GM18517 (cell line): ENCODE measurements around the gene TSPAN2.

ENCODE experiments used
- ATAC-seq: cut with Tn5 transposase; IDR thresholded peaks from one replicate; pipeline ENCODE4 v1.9.1; 2021; ENCODE audit warnings: mild to moderate bottlenecking, moderate library complexity; ENCODE audit not compliant: unreplicated experiment

Gene TSPAN2

DNA sequence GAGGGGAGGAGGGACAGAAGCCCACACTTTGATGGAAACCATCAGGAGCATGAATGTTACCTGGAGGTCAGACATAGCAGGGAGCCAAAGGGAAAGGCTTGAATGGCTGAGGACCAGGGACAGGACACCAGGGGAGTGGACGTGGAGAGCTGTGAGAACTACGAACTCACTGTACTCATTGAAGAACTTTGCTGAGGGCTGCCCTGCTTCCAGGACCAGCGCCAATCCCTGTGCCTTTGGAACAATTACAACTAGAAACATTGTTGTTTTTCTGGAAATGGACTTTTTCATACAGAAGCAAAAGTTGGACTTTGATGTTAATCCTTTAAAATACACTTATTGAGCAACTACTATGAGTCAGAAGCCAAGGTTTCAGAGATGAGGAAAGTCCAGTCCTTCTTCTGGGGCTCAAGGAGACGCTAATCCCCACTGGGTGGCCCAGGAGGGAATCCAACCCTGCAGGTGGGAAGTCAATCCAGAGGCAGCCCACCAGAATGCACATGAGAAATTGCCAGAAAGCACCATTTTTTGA, 12.9 kb downstream of the TSPAN2 start:
- no peak for ATAC-seq

DNA sequence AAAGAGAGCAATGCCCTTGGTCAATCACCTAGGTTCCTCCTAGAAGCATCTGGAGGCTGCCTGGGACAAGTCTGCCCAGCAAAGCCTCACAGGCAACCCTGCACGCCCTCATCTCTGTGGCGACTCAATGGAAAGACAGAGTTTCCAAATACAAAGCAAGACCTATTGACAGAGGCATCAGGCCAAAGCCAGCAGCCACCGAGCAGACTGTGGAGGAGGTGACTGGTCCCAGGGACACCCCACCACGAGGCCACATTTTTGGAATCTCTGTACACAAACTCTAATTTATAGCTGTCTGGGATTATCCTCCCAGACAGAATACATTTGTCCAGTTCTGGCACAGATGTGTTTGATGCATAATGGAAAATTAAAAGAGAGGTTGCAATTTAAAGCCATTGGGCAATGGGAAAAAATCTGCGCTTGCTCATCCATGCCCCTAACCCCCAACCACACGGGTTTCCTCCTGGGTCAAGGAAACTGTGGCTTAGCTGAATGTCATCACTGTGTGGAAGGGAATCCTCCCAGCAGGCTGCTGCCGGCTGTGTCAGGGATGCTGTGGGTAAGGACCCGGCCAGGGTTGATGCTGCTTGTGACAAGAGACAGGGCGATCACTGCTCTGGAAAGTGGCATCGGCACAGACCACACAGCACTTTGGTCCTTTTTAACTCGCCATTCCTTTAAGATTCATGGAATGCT, 14.3 kb downstream of the TSPAN2 start:
- no peak for ATAC-seq

DNA sequence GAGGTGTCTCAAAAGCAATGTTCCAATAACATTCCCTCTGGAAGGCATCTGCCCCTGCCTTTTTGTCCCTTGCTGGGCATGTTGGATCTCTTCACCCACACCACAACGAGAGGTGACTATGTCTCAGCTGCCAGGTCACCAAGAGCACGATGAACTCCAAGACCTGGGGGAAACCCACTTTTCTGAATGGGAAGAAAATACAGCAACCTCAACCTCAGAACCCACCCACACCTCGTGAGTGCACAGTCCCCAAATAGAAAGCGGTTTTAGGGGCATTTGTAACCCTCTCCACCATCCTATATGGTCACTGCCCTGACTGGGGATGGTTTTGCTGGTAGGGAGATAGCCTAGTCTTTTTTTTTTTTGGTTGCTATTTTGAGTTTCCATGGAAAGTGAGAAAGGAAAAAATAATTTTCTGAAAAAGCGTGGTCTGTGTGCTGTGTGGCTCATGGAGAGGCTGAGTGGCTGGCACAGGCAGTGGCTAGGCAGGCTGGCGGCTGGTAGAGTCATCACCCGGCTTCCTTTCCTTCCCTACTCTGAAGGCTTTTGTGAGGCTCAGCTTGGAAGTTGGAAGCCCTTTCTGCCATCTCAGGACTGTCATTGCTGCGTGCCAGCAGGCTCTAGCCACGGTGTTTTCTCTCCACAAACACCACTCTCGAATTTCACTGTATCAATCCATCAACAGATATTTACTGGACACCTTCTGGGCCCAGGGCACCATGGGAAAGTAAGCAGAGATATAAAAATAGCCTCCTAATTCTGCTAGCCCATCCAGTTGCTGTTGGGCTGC, 15.8 kb downstream of the TSPAN2 start:
- ATAC-seq = no peak

DNA sequence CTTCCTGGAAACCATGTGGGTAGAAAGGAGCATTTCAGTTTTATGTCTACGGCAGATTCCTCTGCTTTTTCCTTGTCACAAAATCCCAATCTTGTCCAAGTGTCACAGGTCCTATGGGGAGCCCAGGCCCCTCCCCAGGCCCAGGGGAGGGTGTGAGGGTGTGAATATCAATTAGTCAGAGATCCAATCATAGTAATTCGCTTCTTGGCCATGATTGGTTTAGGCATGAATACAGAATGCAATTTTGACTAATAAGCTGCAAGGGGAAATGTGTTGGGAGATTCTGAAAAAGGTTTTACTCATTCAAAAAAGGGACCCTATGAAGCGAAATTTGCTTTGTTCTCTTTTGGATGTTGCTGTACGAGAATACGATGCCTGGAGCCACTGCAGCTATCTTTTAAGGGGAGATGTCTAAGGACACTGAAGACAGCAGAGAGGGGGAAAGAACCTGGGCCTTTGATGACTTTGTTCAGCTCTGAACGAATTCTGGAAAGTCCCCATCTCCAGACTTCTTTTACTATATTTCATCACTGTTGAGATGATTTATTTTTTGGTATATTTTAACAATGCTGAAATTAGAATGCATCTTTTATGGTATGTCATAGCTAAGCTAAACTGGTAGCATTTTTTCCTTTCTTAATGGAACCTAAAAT, 18.2 kb downstream of the TSPAN2 start:
- no peak for ATAC-seq

DNA sequence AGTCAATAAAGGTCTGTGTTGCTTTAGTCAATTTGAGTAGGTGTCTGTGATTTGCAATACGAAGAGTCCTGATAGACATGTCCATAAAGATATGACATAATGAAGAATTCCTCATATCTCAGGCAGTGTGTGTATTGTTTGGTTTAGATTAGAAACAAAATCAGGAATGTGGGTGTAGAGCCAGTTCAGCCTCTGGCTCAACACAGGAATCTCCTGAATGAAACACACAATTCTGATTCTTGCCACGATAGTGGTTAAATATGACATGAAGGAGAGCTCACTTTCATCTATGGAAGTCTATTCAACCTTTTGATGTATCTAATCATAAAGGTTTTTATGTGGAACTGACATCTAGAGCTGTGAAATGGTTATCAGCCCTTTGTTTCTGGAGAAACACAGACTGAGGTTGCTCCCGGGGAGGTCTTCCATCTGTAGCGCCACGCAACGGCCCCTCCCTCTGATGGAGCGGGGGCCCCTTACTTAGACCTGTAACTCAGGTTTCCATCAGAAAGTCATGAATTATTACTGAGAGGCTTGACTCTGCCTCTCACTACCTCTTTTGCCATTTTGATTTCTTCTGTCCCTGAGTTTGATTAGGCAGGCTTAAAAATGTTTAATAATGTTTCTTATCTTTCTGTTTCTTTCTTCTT, 19.5 kb downstream of the TSPAN2 start:
- no peak for ATAC-seq

DNA sequence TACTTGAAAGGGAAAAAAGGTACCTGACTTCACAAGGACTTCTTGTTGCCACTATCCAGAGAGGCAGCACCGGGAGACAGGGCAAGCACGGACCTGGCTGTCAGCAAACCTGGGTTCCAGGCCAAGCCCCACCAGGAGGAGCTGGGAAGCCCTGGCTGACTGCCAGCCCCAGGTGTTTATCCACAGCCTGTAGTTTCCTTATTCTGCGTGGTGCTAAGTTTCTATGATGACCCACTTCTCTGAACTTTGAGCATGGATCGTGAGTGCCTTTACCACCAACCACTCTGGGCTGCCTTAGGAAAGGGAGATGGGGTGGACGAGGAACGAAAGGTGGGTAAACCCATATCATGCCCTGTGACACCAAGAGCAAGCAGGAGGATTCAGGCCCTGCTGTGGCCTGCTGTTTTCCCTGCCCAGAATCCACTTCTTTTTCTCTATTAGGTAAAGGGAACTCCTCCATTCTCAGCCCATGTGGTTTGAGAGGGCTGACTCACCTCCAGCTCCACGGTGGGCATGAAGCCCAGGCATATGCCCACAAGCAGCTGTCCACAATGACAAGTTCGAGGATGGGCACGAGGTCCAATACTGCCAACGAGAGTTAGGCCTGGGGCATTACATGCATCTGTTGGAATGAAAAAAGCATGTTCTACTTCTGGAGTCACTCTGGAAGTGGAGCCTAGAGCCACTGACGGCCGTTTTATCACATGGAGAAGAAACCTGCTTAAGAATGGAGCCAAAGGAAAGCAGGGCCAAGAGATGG, 20.3 kb downstream of the TSPAN2 start:
- ATAC-seq = no peak

DNA sequence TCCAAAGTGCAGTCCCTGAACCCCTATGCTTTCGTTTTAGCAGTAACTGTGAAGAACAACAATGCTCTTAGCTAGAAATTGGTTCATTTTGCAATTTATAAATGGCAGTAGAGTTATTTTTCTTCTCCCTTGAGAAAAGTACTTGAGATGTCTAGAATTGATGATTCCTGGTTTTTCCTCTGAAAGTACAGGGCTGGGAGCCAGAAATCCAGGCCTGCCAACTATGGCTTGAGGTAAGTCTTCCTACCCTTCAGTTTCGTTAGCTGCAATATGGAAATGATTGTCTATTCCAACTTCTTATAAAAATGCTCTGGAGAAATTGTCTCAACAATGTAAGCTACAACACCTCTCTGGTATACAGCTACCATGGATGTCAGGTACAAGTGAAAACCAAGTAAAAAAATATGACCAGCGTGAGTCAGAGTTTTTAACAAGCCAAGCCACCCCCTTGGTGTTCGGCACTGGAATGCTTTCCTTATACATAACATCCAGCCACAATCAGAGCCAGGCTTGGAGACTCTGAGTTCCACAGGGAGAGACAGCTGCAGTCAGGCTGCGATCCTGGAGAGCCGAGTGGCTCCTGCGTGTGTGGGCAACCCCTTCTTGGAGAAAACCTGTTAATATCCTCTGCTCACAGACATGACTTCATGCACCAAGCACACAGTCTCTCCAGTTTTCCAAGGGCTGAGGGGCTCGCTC, 22.0 kb downstream of the TSPAN2 start:
- no peak for ATAC-seq

DNA sequence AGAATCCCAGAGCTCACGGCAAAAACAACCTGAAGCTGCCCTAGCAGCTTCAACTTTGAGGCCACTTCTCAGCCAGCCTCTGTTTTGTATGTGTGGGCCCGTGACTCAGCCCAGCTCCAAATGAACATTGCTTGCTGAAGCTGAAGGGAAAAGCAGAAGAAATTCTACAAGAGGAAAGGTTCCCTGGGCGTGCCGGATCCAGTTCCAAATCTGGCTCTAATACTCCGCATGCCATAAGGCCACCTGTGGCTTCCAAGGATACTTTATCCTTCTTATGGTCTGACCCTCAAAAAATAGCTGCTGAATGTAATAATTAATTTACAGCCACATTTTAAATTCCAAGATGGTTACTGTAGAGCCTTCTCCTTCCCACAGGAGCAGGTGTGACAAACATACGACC, 24.3 kb downstream of the TSPAN2 start:
- ATAC-seq = no peak

DNA sequence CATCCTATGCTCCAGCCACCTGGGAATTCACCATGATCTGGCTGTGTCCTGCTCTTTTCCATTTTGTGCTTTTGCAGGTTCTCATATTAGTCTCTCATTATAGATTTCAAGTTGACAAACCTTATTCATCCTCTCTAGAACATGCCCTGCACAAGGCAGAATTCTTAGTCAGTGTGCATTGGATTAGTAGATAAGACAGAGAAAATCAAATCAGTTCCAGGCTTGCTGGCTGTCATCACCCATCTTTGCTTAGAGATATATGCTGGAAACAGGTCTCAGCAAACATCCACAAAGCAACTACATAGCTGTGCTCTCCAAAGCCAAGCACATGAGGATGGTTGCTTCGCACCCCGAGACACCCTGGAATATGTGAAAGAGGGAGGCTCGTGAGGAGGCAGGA, 24.8 kb downstream of the TSPAN2 start:
- ATAC-seq = no peak

DNA sequence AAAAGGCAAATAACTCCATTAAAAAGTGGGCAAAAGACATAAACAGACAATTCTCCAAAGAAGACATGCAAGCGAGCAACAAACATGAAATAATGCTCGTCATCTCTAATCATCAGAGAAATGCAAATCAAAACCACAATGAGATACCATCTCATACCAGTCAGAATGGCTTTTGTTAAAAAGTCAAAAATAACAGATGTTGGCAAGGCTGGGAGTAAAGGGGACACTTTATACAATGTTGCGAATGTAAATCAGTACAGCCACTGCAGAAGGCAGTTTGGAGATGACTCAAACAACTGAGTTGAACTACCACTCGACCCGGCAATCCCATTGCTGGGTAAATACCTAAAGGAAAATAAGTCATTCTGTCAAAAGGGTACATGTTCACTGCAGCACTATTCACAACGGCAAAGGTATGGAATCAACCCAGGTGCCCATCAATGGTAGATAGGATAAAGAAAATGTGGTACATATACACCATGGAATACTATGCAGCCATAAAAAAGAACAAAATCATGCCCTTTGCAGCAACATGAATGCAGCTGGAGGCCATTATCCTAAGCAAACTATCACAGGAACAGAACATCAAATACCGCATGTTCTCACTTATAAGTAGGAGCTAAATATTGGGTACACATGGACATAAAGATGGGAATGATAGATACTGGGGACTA, 25.9 kb downstream of the TSPAN2 start:
- no peak for ATAC-seq

DNA sequence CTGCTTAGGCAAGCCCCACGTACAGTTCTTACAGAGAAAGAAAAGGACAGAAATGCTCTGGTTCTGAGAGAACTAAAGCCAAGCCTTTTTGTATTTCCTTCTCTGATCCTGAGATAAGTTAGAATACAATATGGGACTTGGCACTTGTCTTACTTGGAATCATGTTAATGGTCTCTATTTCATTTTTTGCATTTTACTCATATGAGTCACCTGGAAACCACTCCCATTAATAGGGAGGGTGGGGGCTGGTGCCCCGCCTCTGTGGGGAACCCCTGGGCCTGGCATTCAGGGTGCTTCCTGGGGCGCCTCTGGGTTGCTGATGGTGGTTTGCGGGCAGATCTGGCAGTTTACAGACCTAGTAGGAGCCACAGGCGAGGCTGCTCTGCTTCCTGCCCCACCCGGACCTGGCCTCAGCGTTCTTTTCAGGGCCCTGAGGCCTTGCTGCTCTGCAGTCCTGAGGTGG, 26.7 kb downstream of the TSPAN2 start:
- peak; percentile 71 for ATAC-seq

DNA sequence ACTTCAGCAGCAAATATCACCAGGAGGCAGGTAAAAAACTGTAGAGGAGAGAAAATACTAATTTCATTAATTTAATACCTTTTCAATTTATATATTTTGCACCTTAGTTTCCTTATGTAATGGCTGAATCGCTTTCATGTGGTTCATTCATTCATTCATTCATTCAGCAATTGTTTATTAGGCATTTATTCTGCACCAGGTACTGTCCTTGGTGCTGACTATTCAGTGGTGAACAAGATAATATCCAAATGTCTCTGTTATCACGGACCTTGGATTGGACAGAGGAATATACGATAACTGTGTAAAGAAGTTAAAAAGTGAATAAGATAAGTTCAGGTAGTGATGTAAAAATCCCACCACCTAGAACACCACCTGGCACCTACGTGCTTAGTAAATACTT, 28.8 kb downstream of the TSPAN2 start:
- ATAC-seq = no peak

DNA sequence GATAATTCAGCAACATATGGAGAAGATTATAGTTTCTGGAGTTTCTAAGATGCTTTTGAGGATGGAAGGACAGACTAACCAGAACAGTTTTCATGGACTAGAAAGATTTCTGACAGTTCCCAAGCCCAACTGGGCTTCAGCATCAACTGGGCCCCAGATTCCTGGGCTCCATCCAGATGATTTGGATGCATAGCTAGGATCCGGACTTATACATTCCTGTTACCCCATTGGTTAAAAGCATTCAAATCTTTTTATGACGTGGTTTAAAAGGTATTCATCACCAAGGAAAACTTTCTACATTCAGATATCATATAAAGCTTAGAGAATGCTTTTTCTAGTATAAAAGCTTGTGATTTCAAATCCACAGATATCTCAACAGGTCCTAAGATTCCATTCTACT, 30.0 kb downstream of the TSPAN2 start:
- no peak for ATAC-seq

DNA sequence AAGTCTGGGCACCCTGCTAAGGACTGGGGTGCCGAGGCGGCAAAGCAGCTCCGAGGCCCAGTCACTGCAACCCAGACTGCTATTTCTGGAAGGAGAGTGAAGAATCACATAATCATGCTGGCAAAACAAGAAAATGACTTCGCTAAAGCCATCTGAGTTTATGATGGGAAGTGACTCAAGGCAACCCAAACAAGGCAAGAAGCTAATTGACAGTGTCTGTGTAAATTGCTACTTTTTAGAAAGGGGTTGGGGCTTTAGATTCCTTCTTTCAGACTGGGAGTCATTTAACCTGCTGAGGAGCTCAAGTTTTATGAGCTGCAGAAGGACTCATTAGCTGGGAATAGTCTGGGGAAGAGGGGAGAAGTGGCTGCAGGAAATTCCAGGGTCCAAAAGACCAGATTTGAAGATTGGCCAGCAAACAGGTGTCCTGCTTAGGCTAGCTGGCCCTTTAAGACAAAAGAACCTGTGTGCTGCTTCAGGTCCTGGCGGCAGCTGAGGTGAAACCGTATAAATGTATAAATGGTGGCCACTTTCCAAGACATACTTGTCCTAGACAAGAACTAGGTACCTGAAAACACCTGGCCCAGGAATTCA, 31.5 kb downstream of the TSPAN2 start:
- ATAC-seq = no peak

DNA sequence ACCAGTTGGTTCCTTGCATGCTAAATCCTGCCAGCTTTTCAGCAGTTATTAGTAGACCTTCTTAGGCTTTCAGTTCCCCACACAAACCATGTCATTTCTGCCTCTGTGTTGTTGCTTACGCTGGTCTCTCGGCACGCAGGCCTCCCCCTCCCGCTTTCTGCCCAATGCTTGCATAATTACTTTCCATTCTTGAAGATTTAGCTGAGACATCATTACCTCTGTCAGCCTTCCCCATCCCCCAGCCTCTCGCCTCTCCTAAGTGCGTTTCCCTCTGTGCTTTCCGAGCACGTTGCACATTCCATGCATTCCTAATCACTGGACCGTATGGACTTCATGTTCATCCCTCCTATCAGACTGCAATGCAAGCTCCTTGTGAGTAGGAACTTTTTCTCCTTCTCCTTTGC, 32.9 kb downstream of the TSPAN2 start:
- ATAC-seq = no peak

DNA sequence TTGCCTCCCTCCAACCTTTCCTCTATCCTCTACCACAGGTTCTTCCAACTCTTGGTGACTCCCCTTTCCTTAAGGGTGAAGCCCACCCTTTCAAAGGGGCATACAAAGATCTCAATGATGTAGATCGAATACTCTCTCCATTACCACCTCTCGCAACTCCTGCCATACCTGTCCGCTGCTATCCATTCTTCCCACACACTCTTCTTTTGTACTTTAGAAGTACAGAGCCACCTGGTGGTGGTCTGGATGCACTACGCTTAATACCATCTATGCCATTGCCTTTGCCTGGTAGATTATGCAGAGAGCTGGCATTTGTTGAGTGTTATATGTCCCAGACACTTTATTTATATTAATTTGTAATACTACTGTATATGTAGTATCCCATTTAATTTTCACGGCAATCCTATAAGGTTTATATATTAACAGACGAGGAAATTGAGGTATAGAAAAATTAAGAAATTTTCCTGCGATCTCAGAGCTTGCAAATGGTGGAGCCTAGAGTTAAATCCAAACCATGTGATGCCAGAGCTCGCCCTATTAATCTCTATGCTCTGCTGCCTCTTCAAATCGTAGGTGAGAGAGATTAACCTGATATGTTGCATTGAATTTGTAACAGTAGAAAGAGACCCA, 36.7 kb downstream of the TSPAN2 start:
- peak; percentile 87 for ATAC-seq

DNA sequence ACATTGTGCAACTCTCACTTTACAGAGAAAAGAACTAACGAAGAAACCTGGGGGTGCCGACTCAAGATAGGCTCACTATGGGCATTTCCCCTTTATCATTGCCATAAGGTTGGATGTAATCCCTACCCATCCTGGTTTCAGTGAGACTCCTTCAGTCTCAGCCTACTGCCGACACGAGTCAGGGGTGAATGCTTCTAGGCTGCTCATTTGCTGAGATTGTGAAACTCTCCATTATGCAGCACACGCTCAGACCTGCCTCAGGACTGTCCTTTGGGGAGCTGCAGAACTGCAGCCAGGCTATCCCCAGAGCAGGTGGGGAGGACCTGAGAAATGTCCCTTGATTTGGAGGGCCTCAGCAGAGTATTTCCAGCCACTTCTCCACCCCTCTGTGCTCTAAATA, 37.5 kb downstream of the TSPAN2 start:
- no peak for ATAC-seq

DNA sequence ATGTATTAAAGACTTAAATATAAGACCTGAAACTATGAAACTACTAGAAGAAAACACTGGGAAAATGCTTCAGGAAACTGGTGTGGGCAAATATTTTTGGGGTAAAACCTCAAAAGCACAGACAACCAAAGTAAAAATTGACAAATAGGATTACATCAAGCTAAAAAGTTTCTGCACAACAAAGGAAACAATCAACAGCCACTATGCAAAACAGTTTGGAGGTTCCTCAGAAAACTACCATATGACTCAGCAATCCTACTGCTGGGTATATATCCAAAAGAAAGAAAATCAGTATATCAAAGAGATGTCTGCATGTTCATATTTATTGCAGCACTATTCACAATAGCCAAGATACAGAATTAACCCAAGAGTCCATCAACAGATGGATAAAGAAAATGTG, 42.6 kb downstream of the TSPAN2 start:
- ATAC-seq = no peak
